GM12878 (cell line): ENCODE data around the gene PRMT7.

Experiments
- CTCF ChIP-seq, 3 experiments: IDR thresholded peaks in 2 of 3; conservative IDR thresholded peaks in 1 of 3; 2 replicates each; pipeline ENCODE4 v1.5.1; 2011; ENCODE audit warnings: low read depth in 3 of 3, low read length in 3 of 3, mild to moderate bottlenecking in 3 of 3, control low read depth in 2 of 3, moderate library complexity in 2 of 3, inconsistent platforms in 1 of 3, mixed read lengths in 1 of 3; ENCODE audit not compliant: control insufficient read depth in 2 of 3, insufficient read depth in 1 of 3; ENCODE audit errors: extremely low read depth in 1 of 3
- JUND ChIP-seq: IDR thresholded peaks from 2 replicates; pipeline ENCODE4 v1.6.1; 2012; ENCODE audit warnings: low read depth, mild to moderate bottlenecking, low read length, improper control_type of control experiment, moderate library complexity
- MXI1 ChIP-seq: fragments of 150-350 bp; IDR thresholded peaks from 2 replicates; pipeline ENCODE4 v1.6.1; 2011; ENCODE audit warnings: low read depth, mild to moderate bottlenecking, inconsistent platforms, low read length, improper control_type of control experiment
- POLR2A ChIP-seq: IDR thresholded peaks from 2 replicates; pipeline ENCODE4 v1.6.1; 2011; ENCODE audit warnings: low read depth, mild to moderate bottlenecking, low read length
- POLR2AphosphoS2 ChIP-seq: IDR thresholded peaks from 2 replicates; pipeline ENCODE4 v1.6.1; 2011; ENCODE audit warnings: low read depth, mild to moderate bottlenecking, low read length, improper control_type of control experiment, moderate library complexity
- SMC3 ChIP-seq: IDR thresholded peaks from 2 replicates; pipeline ENCODE4 v1.6.1; 2011; ENCODE audit warnings: low read length, improper control_type of control experiment, borderline replicate concordance
- TARDBP ChIP-seq: IDR thresholded peaks from 2 replicates; pipeline ENCODE4 v1.6.1; 2016; ENCODE audit warnings: borderline replicate concordance
- YBX1 ChIP-seq: fragments of 450-650 bp; IDR thresholded peaks from 2 replicates; pipeline ENCODE4 v1.6.1; 2016; ENCODE audit warnings: antibody characterized with exemption
- ZBED1 ChIP-seq: IDR thresholded peaks from 2 replicates; pipeline ENCODE4 v1.6.1; 2016; ENCODE audit warnings: borderline replicate concordance
- ZSCAN29 ChIP-seq: fragments of 450-650 bp; IDR thresholded peaks from 2 replicates; pipeline ENCODE4 v1.6.1; 2017; ENCODE audit warnings: mild to moderate bottlenecking, moderate library complexity

DNA sequence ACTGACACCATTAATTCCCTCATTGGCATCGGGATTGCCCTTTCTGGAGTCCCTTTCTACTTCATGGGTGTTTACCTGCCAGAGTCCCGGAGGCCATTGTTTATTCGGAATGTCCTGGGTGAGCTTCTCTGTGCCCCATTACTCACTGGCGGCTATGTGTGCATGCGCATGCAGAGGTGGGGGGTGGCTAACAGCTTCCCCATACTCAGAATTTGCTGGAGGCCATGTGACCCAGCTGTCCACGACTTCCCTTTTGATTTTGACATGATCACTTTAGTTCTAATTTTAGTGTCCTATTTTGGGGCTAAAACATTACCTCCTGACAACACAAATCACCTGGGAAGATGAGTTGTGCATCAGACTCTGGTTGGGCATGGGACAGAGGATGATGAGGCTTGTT, 14.1 kb upstream of the PRMT7 start:
- TF ChIP-seq POLR2A (no peak), TARDBP (no peak), CTCF (IDR thresholded peaks at IDR 0.05 in 2 of 3, conservative IDR thresholded peaks at IDR 0.05 in 1 of 3; ENCODE audit: control insufficient read depth in 2 of 3, extremely low read depth in 1 of 3, insufficient read depth in 1 of 3, low read depth in 3 of 3, low read length in 3 of 3) (no peak), SMC3 (no peak), JUND (no peak), YBX1 (no peak), POLR2AphosphoS2 (no peak), ZSCAN29 (no peak), MXI1 (no peak), ZBED1 (no peak)
